K562 (cell line): ENCODE measurements around the gene PAF1. TPM values are rescaled to one million over a fixed set of nuclear protein-coding genes. Genes with fewer than 3 reads are reported as not detected.

Experiments
- ARNT ChIP-seq, 2 experiments: fragments of 450-650 bp; IDR thresholded peaks; 2 replicates each; pipeline ENCODE4 v1.6.1; 2016; ENCODE audit warnings: mild to moderate bottlenecking in 1 of 2
- CHD1 ChIP-seq: fragments of 200-600 bp; sonication (generic); IDR thresholded peaks from one replicate; pipeline ENCODE4 v1.6.1; 2012; ENCODE audit warnings: mild to moderate bottlenecking, moderate library complexity, low read length, inconsistent platforms
- HINFP ChIP-seq: fragments of 450-650 bp; conservative IDR thresholded peaks from 2 replicates; pipeline ENCODE4 v1.6.1; 2016; ENCODE audit warnings: missing genetic modification characterization, low read depth, mild to moderate bottlenecking, control low read depth, missing compliant biosample characterization
- PHB ChIP-seq: fragments of 250-450 bp; sonication (Bioruptor Pico); IDR thresholded peaks from 2 replicates; pipeline ENCODE4 v1.5.0; 2021
- TCF7 ChIP-seq: sonication (generic); IDR thresholded peaks from 2 replicates; pipeline ENCODE4 v1.6.1; 2016; ENCODE audit warnings: antibody characterized with exemption, borderline replicate concordance
- ZC3H8 ChIP-seq: fragments of 450-650 bp; IDR thresholded peaks from 2 replicates; pipeline ENCODE4 v1.6.1; 2017
- ZNF395 ChIP-seq: fragments of 200-800 bp; sonication (Bioruptor generic); IDR thresholded peaks from 2 replicates; pipeline ENCODE4 v1.6.1; 2017; ENCODE audit warnings: missing genetic modification characterization, missing compliant biosample characterization
- ZNF609 ChIP-seq: sonication (generic); formaldehyde crosslinking; IDR thresholded peaks from 2 replicates; pipeline ENCODE4 v1.8.1; 2023; ENCODE audit warnings: missing genetic modification reagents, mild to moderate bottlenecking, borderline replicate concordance
- polyA plus RNA-seq, 8 experiments: library from polyadenylated mRNA; depleted of rRNA in 4 of 8; stranded (reverse) in 5 of 8; unstranded in 3 of 8; fragments of >200 nt; fragmentation: Nextera tagmentation in 2 of 8; fragmentation: Illumina TruSeq in 1 of 8; extraction: Ambion mirVana in 2 of 8; extraction: Trizol in 1 of 8; gene quantifications; 2 replicates each; pipeline versions ENCODE4 v1.2.1 to v1.2.3, GENCODE V29; 2011 to 2014; ENCODE audit warnings: inconsistent platforms in 1 of 8, missing spikeins in 1 of 8
- total RNA-seq, 7 experiments: library from RNA; depleted of rRNA in 6 of 7; stranded (reverse); fragments of >200 nt in 6 of 7; fragmentation: Illumina TruSeq in 2 of 7; extraction: Trizol in 2 of 7; gene quantifications; 2 replicates each; pipeline versions ENCODE4 v1.2.1 to v1.2.3, GENCODE V29; 2011 to 2021; ENCODE audit warnings: low replicate concordance in 1 of 7
- TF ChIP-seq, protein P1 (sequence below): sonication (generic); formaldehyde crosslinking; IDR thresholded peaks from 2 replicates; pipeline ENCODE4 v1.8.0; 2023; ENCODE audit warnings: mild to moderate bottlenecking, missing genetic modification reagents
- TF ChIP-seq, protein P2 (sequence below): fragments of 250-450 bp; sonication (Bioruptor Pico); IDR thresholded peaks from 2 replicates; pipeline ENCODE4 v1.5.0; 2020; ENCODE audit warnings: mild to moderate bottlenecking
- TF ChIP-seq, protein P3 (sequence below): fragments of 450-650 bp; formaldehyde crosslinking; IDR thresholded peaks from 2 replicates; pipeline ENCODE4 v1.4.0; 2020; ENCODE audit warnings: mild to moderate bottlenecking

PAF1 gene
- total and polyA plus RNA-seq, 9 of the 15 experiments (the other 6 are each of a cell fraction or from before 2014, with no cell fraction given), result 1.5 to 45.0 (median 33.8) TPM

GRCh38 chr19:39403331-39404312 lies 12.7 kb upstream of the PAF1 start (continued):
- TF ChIP-seq HINFP (no peak), ZC3H8 (no peak), PHB (CRISPR knock-in tag) (no peak), ZNF609 (CRISPR knock-in tag) (no peak), TCF7 (no peak), ZNF395 (CRISPR knock-in tag) (peak; percentile 25; the same call in 1 of the 2 replicates), CHD1 (no peak), ARNT (IDR thresholded peaks at IDR 0.05) (no peak)
- TF ChIP-seq, protein P1, sequence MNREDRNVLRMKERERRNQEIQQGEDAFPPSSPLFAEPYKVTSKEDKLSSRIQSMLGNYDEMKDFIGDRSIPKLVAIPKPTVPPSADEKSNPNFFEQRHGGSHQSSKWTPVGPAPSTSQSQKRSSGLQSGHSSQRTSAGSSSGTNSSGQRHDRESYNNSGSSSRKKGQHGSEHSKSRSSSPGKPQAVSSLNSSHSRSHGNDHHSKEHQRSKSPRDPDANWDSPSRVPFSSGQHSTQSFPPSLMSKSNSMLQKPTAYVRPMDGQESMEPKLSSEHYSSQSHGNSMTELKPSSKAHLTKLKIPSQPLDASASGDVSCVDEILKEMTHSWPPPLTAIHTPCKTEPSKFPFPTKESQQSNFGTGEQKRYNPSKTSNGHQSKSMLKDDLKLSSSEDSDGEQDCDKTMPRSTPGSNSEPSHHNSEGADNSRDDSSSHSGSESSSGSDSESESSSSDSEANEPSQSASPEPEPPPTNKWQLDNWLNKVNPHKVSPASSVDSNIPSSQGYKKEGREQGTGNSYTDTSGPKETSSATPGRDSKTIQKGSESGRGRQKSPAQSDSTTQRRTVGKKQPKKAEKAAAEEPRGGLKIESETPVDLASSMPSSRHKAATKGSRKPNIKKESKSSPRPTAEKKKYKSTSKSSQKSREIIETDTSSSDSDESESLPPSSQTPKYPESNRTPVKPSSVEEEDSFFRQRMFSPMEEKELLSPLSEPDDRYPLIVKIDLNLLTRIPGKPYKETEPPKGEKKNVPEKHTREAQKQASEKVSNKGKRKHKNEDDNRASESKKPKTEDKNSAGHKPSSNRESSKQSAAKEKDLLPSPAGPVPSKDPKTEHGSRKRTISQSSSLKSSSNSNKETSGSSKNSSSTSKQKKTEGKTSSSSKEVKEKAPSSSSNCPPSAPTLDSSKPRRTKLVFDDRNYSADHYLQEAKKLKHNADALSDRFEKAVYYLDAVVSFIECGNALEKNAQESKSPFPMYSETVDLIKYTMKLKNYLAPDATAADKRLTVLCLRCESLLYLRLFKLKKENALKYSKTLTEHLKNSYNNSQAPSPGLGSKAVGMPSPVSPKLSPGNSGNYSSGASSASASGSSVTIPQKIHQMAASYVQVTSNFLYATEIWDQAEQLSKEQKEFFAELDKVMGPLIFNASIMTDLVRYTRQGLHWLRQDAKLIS, result no peak
- TF ChIP-seq, protein P2, sequence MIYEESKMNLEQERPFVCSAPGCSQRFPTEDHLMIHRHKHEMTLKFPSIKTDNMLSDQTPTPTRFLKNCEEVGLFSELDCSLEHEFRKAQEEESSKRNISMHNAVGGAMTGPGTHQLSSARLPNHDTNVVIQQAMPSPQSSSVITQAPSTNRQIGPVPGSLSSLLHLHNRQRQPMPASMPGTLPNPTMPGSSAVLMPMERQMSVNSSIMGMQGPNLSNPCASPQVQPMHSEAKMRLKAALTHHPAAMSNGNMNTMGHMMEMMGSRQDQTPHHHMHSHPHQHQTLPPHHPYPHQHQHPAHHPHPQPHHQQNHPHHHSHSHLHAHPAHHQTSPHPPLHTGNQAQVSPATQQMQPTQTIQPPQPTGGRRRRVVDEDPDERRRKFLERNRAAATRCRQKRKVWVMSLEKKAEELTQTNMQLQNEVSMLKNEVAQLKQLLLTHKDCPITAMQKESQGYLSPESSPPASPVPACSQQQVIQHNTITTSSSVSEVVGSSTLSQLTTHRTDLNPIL, result no peak
- TF ChIP-seq, protein P3, sequence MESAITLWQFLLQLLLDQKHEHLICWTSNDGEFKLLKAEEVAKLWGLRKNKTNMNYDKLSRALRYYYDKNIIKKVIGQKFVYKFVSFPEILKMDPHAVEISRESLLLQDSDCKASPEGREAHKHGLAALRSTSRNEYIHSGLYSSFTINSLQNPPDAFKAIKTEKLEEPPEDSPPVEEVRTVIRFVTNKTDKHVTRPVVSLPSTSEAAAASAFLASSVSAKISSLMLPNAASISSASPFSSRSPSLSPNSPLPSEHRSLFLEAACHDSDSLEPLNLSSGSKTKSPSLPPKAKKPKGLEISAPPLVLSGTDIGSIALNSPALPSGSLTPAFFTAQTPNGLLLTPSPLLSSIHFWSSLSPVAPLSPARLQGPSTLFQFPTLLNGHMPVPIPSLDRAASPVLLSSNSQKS (CRISPR knock-in tag), result no peak
